Measurements from ENCODE around the gene GSK3B. TPM values are rescaled to one million over a fixed set of nuclear protein-coding genes. Genes with fewer than 3 reads are reported as not detected.

The GSK3B gene
- polyA plus RNA-seq, 1 donor (not counting 4 experiments of a cell fraction or from before 2014, with no cell fraction given): 73.3 TPM

- Histone ChIP-seq H3K4me3 (ENCODE audit: control insufficient read depth in 2 of 3, extremely low read depth in 1 of 3, insufficient read depth in 2 of 3, low read depth in 1 of 3, low read length in 3 of 3) (no peak overlapping the region), H3K79me2 (ENCODE audit: control insufficient read depth, insufficient read depth, low read length) (peaks cover 99% of the 10 kb centered on the region), H3K36me3 (ENCODE audit: control insufficient read depth in 2 of 2, extremely low read depth in 1 of 2, insufficient read depth in 2 of 2, low read length in 2 of 2) (no peaks in the 10 kb centered on the region), H3K9me1 (ENCODE audit: control insufficient read depth, extremely low read depth, insufficient read depth, low read length) (peaks cover 3% of the 10 kb centered on the region), H3K27ac (ENCODE audit: control insufficient read depth, insufficient read depth, low read length) (no peak overlapping the region), H4K20me1 (ENCODE audit: control insufficient read depth, extremely low read depth, insufficient read depth, low read length) (peaks cover 50% of the 10 kb centered on the region), H3K9me3 (ENCODE audit: control insufficient read depth, low read depth, low read length) (no peaks in the 10 kb centered on the region), H3K27me3 (ENCODE audit: control insufficient read depth, extremely low read depth, insufficient read depth, low read length) (no peaks in the 10 kb centered on the region), H3K9ac (ENCODE audit: control insufficient read depth, extremely low read depth, insufficient read depth, low read length) (no peak overlapping the region), H3K4me1 (ENCODE audit: control insufficient read depth, extremely low read depth, insufficient read depth, low read length) (no peaks in the 10 kb centered on the region), H3K4me2 (ENCODE audit: control insufficient read depth, extremely low read depth, insufficient read depth, low read depth, low read length) (no peak overlapping the region), H2AFZ (ENCODE audit: control insufficient read depth, low read length) (no peak overlapping the region)
- no peak for DNase-seq (ENCODE audit: low read depth, low spot score)
- no peak for FAIRE-seq
- dilution Hi-C loops (cut with MboI; ENCODE audit: extremely low pct_ligation_motif_present, low sequenced_read_pairs): no loop called here
- TF ChIP-seq EZH2 (IDR thresholded peaks at IDR 0.05; ENCODE audit: low read length): no peak
- TF ChIP-seq, protein P1, sequence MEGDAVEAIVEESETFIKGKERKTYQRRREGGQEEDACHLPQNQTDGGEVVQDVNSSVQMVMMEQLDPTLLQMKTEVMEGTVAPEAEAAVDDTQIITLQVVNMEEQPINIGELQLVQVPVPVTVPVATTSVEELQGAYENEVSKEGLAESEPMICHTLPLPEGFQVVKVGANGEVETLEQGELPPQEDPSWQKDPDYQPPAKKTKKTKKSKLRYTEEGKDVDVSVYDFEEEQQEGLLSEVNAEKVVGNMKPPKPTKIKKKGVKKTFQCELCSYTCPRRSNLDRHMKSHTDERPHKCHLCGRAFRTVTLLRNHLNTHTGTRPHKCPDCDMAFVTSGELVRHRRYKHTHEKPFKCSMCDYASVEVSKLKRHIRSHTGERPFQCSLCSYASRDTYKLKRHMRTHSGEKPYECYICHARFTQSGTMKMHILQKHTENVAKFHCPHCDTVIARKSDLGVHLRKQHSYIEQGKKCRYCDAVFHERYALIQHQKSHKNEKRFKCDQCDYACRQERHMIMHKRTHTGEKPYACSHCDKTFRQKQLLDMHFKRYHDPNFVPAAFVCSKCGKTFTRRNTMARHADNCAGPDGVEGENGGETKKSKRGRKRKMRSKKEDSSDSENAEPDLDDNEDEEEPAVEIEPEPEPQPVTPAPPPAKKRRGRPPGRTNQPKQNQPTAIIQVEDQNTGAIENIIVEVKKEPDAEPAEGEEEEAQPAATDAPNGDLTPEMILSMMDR (optimal IDR thresholded peaks at IDR 0.05 in 1 of 3, IDR thresholded peaks at IDR 0.05 in 1 of 3, conservative IDR thresholded peaks at IDR 0.05 in 1 of 3; ENCODE audit: extremely low read depth in 1 of 3, insufficient read depth in 2 of 3, low read length in 3 of 3): no peak
Observed at GRCh38 chr3:120028271-120029047, 65.8 kb downstream of the GSK3B start.

- Histone ChIP-seq H3K27ac (ENCODE audit: control insufficient read depth, insufficient read depth, low read length) (no peak overlapping the region), H2AFZ (ENCODE audit: control insufficient read depth, low read length) (no peak overlapping the region), H4K20me1 (ENCODE audit: control insufficient read depth, extremely low read depth, insufficient read depth, low read length) (peaks cover 52% of the 10 kb centered on the region), H3K9me1 (ENCODE audit: control insufficient read depth, extremely low read depth, insufficient read depth, low read length) (peaks cover 3% of the 10 kb centered on the region), H3K27me3 (ENCODE audit: control insufficient read depth, extremely low read depth, insufficient read depth, low read length) (no peaks in the 10 kb centered on the region), H3K4me3 (ENCODE audit: control insufficient read depth in 2 of 3, extremely low read depth in 1 of 3, insufficient read depth in 2 of 3, low read depth in 1 of 3, low read length in 3 of 3) (no peak overlapping the region), H3K9me3 (ENCODE audit: control insufficient read depth, low read depth, low read length) (no peaks in the 10 kb centered on the region), H3K9ac (ENCODE audit: control insufficient read depth, extremely low read depth, insufficient read depth, low read length) (no peak overlapping the region), H3K79me2 (ENCODE audit: control insufficient read depth, insufficient read depth, low read length) (peaks cover 99% of the 10 kb centered on the region), H3K4me1 (ENCODE audit: control insufficient read depth, extremely low read depth, insufficient read depth, low read length) (no peaks in the 10 kb centered on the region), H3K36me3 (ENCODE audit: control insufficient read depth in 2 of 2, extremely low read depth in 1 of 2, insufficient read depth in 2 of 2, low read length in 2 of 2) (no peaks in the 10 kb centered on the region), H3K4me2 (ENCODE audit: control insufficient read depth, extremely low read depth, insufficient read depth, low read depth, low read length) (no peak overlapping the region)
- dilution Hi-C loops (cut with MboI; ENCODE audit: extremely low pct_ligation_motif_present, low sequenced_read_pairs): no loop called here
- no peak for TF ChIP-seq EZH2 (IDR thresholded peaks at IDR 0.05; ENCODE audit: low read length)
- TF ChIP-seq, protein P1 (optimal IDR thresholded peaks at IDR 0.05 in 1 of 3, IDR thresholded peaks at IDR 0.05 in 1 of 3, conservative IDR thresholded peaks at IDR 0.05 in 1 of 3; ENCODE audit: extremely low read depth in 1 of 3, insufficient read depth in 2 of 3, low read length in 3 of 3): no peak
- no peak for DNase-seq (ENCODE audit: low read depth, low spot score)
- no peak for FAIRE-seq
Observed at GRCh38 chr3:120027226-120027625, 67.0 kb downstream of the GSK3B start.
